Subcutaneous abdominal adipose tissue (tissue), 5 donors: ENCODE results near the gene CROT.

Source experiments
- H3K27ac ChIP-seq: one replicate; pipeline ENCODE4 v1.7.0; 2013; ENCODE audit warnings: low read depth, mild to moderate bottlenecking, inconsistent platforms, low read length, moderate library complexity
- H3K27me3 ChIP-seq, 5 donors: one replicate each; pipeline ENCODE4 v1.7.0; 2013; ENCODE audit warnings: low read length in 5 of 5, inconsistent platforms in 1 of 5; ENCODE audit not compliant: control insufficient read depth in 5 of 5, insufficient read depth in 4 of 5
- H3K36me3 ChIP-seq, 5 donors: one replicate each; pipeline ENCODE4 v1.7.0; 2013; ENCODE audit warnings: low read length in 5 of 5; ENCODE audit not compliant: control insufficient read depth in 5 of 5, insufficient read depth in 5 of 5
- H3K4me1 ChIP-seq, 5 donors: one replicate each; pipeline ENCODE4 v1.7.0; 2013; ENCODE audit warnings: low read length in 5 of 5, mild to moderate bottlenecking in 3 of 5, moderate library complexity in 1 of 5; ENCODE audit not compliant: control insufficient read depth in 5 of 5, insufficient read depth in 5 of 5
- H3K4me3 ChIP-seq, 5 donors: one replicate each; pipeline ENCODE4 v1.7.0; 2013; ENCODE audit warnings: low read length in 5 of 5, low read depth in 1 of 5
- H3K9ac ChIP-seq, 5 donors: one replicate each; pipeline ENCODE4 v1.7.0; 2013; ENCODE audit warnings: low read length in 5 of 5, mild to moderate bottlenecking in 4 of 5, moderate library complexity in 3 of 5
- H3K9me3 ChIP-seq, 5 donors: one replicate each; pipeline ENCODE4 v1.7.0; 2013; ENCODE audit warnings: low read length in 5 of 5; ENCODE audit not compliant: control insufficient read depth in 5 of 5
- donor health status: healthy.
- donor health status: healthy.
- donor health status: healthy.
- donor health status: healthy.
- donor health status: healthy.

Gene CROT

DNA sequence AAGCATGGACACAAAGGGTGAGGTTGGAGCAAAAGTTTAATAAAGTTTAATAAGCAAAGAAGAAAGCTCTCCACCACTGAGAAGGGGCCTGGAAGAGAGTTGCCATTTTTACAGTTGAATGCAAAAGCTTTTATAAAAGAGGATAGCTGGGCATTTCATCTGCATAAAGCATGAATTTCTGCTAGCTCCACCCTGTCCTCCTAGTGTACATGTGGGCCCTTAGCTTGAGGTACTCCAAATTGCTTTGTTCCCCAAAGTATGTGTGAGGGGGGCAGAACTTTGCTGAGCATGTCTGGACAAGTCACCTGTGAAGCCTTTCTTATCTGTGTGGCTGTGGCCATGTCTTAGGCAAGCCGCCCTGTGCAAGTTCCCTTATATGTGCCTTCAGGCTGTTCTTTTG is 22.6 kb upstream of the CROT start:
- no peak overlapping the region for H3K9ac ChIP-seq
- peaks cover 0 to 2% (median 0%) of the 10 kb centered on the region in 5 donors for H3K4me1 ChIP-seq
- no peaks in the 10 kb centered on the region for H3K27me3 ChIP-seq
- H3K4me3 ChIP-seq = no peak overlapping the region
- peaks cover 0 to 19% (median 0%) of the 10 kb centered on the region in 5 donors for H3K36me3 ChIP-seq
- peaks cover 11 to 25% (median 14%) of the 10 kb centered on the region in 5 donors for H3K9me3 ChIP-seq
- no peak overlapping the region for H3K27ac ChIP-seq

DNA sequence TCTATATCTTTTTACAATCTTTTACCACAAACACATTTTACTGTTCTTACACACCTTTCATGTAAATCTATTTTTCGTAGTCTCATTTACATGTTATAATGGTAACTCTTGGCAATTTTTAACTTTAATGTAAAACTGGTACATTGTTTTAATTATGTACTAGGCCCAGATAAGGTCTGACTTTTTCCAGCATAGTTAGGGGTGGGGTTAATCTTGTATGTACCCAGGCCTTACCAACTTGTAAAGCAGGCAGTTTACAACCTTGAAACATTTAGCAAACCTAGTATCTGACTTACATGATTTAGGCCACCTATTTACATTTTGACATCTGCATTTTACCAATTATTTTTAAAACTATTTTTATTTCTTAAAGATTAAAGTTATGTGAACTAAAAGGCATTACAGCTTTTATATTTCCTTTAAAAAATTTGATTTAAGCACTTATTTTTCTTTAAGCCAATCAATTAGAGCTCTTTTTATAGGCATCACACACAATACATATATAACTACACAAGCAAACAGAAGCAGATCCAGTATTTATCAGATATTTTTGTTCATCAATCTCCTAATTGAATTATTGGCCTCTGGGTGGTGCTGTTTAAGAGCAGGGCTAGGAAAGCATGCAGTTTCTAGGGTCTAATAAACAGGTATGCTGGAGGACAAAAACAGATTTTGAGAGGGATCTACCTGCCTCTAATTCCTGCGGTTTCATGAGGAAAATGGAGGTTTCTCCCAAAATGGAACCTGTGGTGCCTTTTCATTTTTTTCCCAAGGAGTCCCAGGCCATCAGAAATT is 19.7 kb upstream of the CROT start:
- Histone ChIP-seq H3K4me1 (no peaks in the 10 kb centered on the region), H3K36me3 (peaks cover 0 to 19% (median 10%) of the 10 kb centered on the region in 5 donors), H3K4me3 (no peak overlapping the region), H3K9ac (no peak overlapping the region), H3K27me3 (no peaks in the 10 kb centered on the region), H3K9me3 (peaks cover 19 to 51% (median 43%) of the 10 kb centered on the region in 5 donors), H3K27ac (no peak overlapping the region)

DNA sequence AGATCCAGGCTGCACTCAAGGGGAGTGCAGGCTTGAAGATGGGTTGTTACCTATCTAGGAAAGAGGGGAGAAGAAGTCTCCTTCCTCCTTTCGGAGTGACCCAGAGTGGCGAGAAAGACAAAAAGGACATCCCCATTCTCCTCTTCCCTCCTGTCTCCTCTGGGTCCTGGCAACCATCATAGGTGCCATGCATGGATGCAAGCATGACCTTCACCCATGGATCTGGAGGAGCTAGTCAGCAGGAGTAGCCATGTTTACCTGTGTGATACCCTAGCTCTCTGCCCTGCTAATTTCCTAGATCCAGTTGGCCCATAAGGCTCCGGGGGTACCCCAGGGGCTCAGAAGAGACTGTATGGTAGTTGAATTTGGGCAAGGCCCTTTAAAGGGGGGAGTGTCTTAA is 17.2 kb upstream of the CROT start:
- peaks cover 0 to 19% (median 10%) of the 10 kb centered on the region in 5 donors for H3K36me3 ChIP-seq
- H3K9me3 ChIP-seq = peaks cover 19 to 49% (median 46%) of the 10 kb centered on the region in 5 donors
- no peaks in the 10 kb centered on the region for H3K27me3 ChIP-seq
- H3K9ac ChIP-seq = no peak overlapping the region
- no peaks in the 10 kb centered on the region for H3K4me1 ChIP-seq
- no peak overlapping the region for H3K27ac ChIP-seq
- peak overlapping the region in 4 of 5 donors; percentile 6 to 49 (median 17) for H3K4me3 ChIP-seq

DNA sequence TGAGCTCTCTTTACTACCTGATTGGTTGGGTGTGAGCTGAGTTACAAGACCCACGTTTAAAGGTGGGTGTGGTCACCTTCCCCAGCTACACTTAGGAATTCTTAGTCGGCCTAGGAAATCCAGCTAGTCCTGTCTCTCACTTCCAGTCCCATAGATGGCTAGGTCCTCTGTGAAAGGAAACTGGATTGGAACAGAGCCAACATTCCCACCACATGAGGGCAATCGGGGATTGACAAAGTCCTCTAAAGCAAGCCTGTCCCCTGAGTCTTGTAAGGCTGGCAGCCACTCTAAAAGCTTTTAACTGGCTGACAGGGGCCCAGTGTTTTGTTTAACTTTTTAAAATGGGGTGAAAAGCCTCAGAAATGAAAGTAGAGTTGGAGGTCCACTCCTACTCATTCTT is 15.1 kb upstream of the CROT start:
- H3K4me1 ChIP-seq = no peaks in the 10 kb centered on the region
- peaks cover 0 to 14% (median 9%) of the 10 kb centered on the region in 5 donors for H3K36me3 ChIP-seq
- no peaks in the 10 kb centered on the region for H3K27me3 ChIP-seq
- H3K27ac ChIP-seq = no peak overlapping the region
- H3K4me3 ChIP-seq = peak overlapping the region in 1 of 5 donors; percentile 41
- peaks cover 19 to 47% (median 46%) of the 10 kb centered on the region in 5 donors for H3K9me3 ChIP-seq
- H3K9ac ChIP-seq = no peak overlapping the region

DNA sequence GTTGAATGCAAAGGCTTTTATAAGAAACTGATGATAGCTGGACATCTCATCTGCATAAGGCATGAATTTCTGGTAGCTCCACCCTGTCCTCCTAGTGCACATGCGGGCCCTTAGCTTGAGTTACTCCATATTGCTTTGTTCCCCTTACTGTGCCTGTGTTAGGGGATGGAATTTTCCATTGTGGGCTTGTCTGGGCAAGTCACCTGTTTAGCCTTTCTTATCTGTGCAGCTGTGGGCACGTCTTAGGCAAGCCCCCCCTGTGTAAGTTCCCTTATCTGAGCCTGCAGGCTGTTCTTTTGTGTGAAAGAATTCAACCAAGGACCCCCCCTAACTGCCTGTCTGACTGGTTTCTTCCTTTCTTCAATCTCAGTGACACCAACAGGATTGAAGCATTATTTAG is 14.5 kb upstream of the CROT start:
- Histone ChIP-seq H3K27me3 (no peaks in the 10 kb centered on the region), H3K36me3 (peaks cover 0 to 16% (median 9%) of the 10 kb centered on the region in 5 donors), H3K4me1 (no peaks in the 10 kb centered on the region), H3K4me3 (peak overlapping the region in 1 of 5 donors; percentile 17), H3K9me3 (peaks cover 19 to 47% (median 44%) of the 10 kb centered on the region in 5 donors), H3K27ac (no peak overlapping the region), H3K9ac (no peak overlapping the region)

DNA sequence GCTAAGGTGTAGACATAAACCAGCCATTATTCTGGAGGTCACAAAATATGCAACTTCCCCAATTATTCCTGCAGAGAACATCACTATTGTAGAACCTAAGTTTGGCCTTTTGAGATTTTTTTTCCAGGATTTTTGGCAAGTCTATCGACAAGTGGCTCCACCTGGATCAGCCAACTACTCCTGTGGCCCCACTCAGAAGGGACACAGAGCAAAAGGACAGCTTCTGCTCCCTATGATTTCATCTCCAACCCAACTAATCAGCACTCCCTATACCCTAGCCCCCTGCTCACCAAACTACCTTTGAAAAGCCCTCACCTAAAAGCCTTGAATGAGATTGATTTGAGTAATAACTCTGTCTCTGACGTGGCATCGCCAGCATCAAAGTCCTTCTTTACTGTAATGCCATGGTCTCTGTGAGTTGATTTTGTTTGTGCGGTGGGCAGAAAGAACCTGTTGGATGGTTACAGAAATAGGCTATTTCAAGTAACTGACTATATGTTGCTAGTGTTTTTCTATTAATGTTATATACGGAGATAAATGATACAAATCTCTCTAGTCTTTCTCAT is 13.7 kb upstream of the CROT start:
- Histone ChIP-seq H3K4me3 (no peak overlapping the region), H3K27me3 (no peaks in the 10 kb centered on the region), H3K27ac (no peak overlapping the region), H3K9ac (no peak overlapping the region), H3K4me1 (no peaks in the 10 kb centered on the region), H3K9me3 (peaks cover 15 to 43% (median 37%) of the 10 kb centered on the region in 5 donors), H3K36me3 (peaks cover 0 to 16% (median 10%) of the 10 kb centered on the region in 5 donors)

DNA sequence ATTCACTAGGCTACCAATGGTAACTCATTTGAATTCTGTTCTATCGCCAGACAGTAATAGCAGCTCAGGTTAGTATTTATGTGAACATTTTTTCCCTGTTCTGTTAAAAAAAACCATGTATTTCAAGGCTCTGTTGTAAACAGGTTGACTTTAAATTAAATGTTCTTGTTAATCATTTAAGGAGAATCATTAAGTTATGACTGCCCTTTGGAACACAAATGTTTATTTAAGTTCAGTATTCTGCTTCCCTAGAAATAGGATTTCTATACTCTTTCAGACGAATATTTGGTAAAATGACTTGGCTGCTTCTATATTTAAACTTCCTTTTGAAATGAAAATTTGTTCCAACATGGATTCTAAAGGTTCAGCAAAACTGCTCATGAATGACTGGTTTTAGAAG is 13.1 kb upstream of the CROT start:
- Histone ChIP-seq H3K4me3 (no peak overlapping the region), H3K4me1 (no peaks in the 10 kb centered on the region), H3K9ac (no peak overlapping the region), H3K9me3 (peaks cover 11 to 38% (median 32%) of the 10 kb centered on the region in 5 donors), H3K27me3 (no peaks in the 10 kb centered on the region), H3K27ac (no peak overlapping the region), H3K36me3 (peaks cover 0 to 16% (median 10%) of the 10 kb centered on the region in 5 donors)

DNA sequence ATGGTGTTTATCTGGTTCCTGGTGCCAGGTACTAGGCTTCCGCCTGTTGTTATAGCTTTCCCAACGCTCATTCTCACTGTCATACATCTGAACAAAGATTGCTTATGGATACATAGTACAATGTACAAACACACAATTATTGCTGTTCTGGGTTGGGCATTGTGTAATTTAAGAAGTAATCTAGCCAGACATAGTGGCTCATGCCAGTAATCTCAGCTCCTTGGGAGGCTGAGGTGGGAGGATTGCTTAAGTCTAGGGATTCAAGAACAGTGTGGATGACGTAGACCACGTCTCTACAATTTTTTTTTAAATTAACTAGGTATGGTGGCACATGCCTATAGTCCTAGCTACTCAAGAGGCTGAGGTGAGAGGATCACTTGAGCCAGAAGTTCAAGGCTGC is 9.3 kb upstream of the CROT start:
- Histone ChIP-seq H3K9me3 (peaks cover 0 to 2% (median 0%) of the 10 kb centered on the region in 5 donors), H3K27ac (no peak overlapping the region), H3K4me3 (no peak overlapping the region), H3K4me1 (no peaks in the 10 kb centered on the region), H3K9ac (no peak overlapping the region), H3K36me3 (peaks cover 3 to 12% (median 9%) of the 10 kb centered on the region in 5 donors), H3K27me3 (no peaks in the 10 kb centered on the region)

DNA sequence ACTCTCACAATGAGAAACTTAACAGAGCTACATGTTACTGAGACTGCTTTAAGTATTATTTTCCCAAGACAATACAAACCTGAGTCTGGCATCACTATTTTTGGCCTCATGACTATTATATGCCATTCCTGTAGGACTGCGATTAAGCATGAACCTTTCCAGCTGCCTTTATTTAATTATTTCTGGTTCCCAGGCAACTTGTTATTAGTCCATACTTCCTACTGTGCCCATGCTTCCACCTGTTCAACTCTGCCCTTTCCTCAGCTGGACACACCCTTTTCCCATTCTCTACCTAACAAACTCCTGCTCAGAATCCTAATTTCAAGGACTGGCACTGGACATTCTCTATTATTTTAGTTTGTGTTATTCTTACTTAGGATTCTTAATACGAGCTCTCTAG is 8.1 kb upstream of the CROT start:
- Histone ChIP-seq H3K4me3 (no peak overlapping the region), H3K27me3 (no peaks in the 10 kb centered on the region), H3K9ac (no peak overlapping the region), H3K27ac (no peak overlapping the region), H3K4me1 (no peaks in the 10 kb centered on the region), H3K36me3 (peaks cover 6 to 15% (median 11%) of the 10 kb centered on the region in 5 donors), H3K9me3 (no peaks in the 10 kb centered on the region)

DNA sequence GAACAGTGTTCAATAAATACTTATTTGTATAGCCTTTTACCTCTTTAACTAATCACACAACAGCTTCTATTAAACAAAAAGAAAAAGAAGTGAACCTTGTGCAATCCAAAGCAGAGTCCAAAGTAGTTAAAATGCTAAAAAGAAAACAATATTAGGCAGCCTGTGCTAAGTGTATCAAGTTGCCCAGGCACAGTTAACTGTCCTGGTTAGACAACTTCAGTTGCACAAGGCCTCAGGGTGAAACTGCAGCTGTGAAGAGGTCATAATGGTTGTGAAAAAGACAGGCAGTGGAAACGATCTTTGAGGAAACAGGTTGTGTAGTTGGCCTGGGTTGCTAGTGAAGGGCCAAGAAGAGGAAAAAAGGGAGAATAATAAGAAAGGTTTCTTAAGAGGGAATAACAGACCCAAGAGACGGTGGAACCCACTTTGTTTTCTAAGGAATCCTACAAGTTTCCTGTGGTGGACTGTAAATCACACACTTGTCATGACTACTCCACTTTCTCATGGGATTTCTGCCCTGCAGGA is 6.0 kb upstream of the CROT start:
- Histone ChIP-seq H3K36me3 (peaks cover 6 to 15% (median 11%) of the 10 kb centered on the region in 5 donors), H3K4me1 (peaks cover 0 to 5% (median 2%) of the 10 kb centered on the region in 5 donors), H3K9me3 (no peaks in the 10 kb centered on the region), H3K27me3 (no peaks in the 10 kb centered on the region), H3K4me3 (no peak overlapping the region), H3K27ac (no peak overlapping the region), H3K9ac (no peak overlapping the region)
